Vagina (tissue), 2 donors: Measurements from ENCODE around the gene MTA3. TPM values are rescaled to one million over a fixed set of nuclear protein-coding genes. Genes with fewer than 3 reads are reported as not detected.

Experiments
- DNase-seq, 2 donors: peaks; one replicate each; pipeline ENCODE4 v3.0.0-alpha.2; 2017; ENCODE audit errors: extremely low spot score in 2 of 2
- H3K27ac ChIP-seq: fragments of 200-600 bp; sonication (generic); one replicate; pipeline ENCODE4 v1.5.1; 2019
- H3K27me3 ChIP-seq: fragments of 200-600 bp; sonication (generic); one replicate; pipeline ENCODE4 v1.5.1; 2019
- H3K36me3 ChIP-seq, 2 donors: fragments of 200-600 bp; sonication (generic); one replicate each; pipeline ENCODE4 v1.5.1; 2017 to 2019
- H3K4me1 ChIP-seq: fragments of 200-600 bp; sonication (generic); one replicate; pipeline ENCODE4 v1.5.1; 2019
- H3K4me3 ChIP-seq, 2 donors: fragments of 200-600 bp; sonication (generic); 1 replicate in 1 of 2; 2 replicates in 1 of 2; pipeline ENCODE4 v1.5.1; 2016 to 2019
- H3K9me3 ChIP-seq: fragments of 200-600 bp; sonication (generic); one replicate; pipeline ENCODE4 v1.5.1; 2019
- CTCF ChIP-seq, 3 experiments: fragments of 450-650 bp in 2 of 3; fragments of 200-600 bp in 1 of 3; sonication (generic) in 1 of 3; IDR thresholded peaks; one replicate each; pipeline ENCODE4 v1.5.1; 2017 to 2019; ENCODE audit warnings: antibody characterized with exemption in 3 of 3, mild to moderate bottlenecking in 2 of 3, moderate library complexity in 2 of 3
- POLR2A ChIP-seq, 2 donors: fragments of 450-650 bp; IDR thresholded peaks; one replicate each; pipeline ENCODE4 v1.6.1; 2017; ENCODE audit warnings: antibody characterized with exemption in 2 of 2, mild to moderate bottlenecking in 2 of 2, moderate library complexity in 2 of 2
- POLR2AphosphoS5 ChIP-seq, 2 donors: sonication (generic); formaldehyde crosslinking; IDR thresholded peaks; one replicate each; pipeline ENCODE4 v1.9.0; 2017; ENCODE audit warnings: antibody characterized with exemption in 2 of 2, mild to moderate bottlenecking in 2 of 2, low read depth in 1 of 2; ENCODE audit not compliant: insufficient read depth in 1 of 2
- intact Hi-C: fragments of 100-400 bp; cut with DNase I; formaldehyde crosslinking; loops from one replicate; pipeline ENCODE4 v1.15.1; 2023
- total RNA-seq: library from RNA; depleted of rRNA; stranded (reverse); fragments of >200 nt; gene quantifications from one replicate; pipeline ENCODE4 v1.2.3, GENCODE V29; 2016

MTA3 gene
- total RNA-seq, 1 donor from 2014 or later: 46.7 TPM

GRCh38 chr2:42789751-42790150 is 221.3 kb downstream of the MTA3 start:
- H3K27me3 ChIP-seq: no peaks in the 10 kb centered on the region
- DNase-seq: no peak
- peaks cover 15% of the 10 kb centered on the region for H3K4me1 ChIP-seq
- no peaks in the 10 kb centered on the region for H3K9me3 ChIP-seq
- intact Hi-C loops: no loop called here
- no peaks in the 10 kb centered on the region for H3K36me3 ChIP-seq
- TF ChIP-seq CTCF (IDR thresholded peaks at IDR 0.05): no peak
- TF ChIP-seq POLR2A (IDR thresholded peaks at IDR 0.05): no peak
- TF ChIP-seq POLR2AphosphoS5 (IDR thresholded peaks at IDR 0.05; ENCODE audit: insufficient read depth in 1 of 2, low read depth in 1 of 2): no peak
- H3K27ac ChIP-seq: no peak overlapping the region
- H3K4me3 ChIP-seq: no peak overlapping the region

DNA sequence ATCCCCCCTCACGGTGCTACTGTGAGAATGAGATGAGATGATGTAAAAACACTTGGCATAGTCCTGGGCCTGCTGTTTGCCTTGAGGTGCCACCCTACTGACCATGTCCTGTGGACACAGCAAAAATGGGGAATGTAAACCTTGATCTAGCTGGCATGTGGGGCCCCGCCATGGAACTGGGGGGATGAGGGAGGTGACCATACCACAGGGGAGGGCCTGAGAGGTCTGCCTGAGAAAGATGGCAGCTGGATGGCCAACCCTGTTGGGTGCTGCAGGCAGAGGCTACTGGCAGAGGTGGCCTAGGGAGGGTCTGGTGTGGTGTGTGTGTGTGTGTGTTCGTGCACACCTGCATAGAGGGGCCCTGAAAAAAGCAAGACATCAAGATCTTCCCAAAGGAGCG is 223.2 kb downstream of the MTA3 start:
- TF ChIP-seq CTCF (IDR thresholded peaks at IDR 0.05): no peak
- no peak for TF ChIP-seq POLR2A (IDR thresholded peaks at IDR 0.05)
- TF ChIP-seq POLR2AphosphoS5 (IDR thresholded peaks at IDR 0.05; ENCODE audit: insufficient read depth in 1 of 2, low read depth in 1 of 2): no peak
- H3K4me1 ChIP-seq: peaks cover 15% of the 10 kb centered on the region
- no peak for DNase-seq
- no peaks in the 10 kb centered on the region for H3K27me3 ChIP-seq
- H3K9me3 ChIP-seq: no peaks in the 10 kb centered on the region
- no peaks in the 10 kb centered on the region for H3K36me3 ChIP-seq
- intact Hi-C loops: no loop called here
- peak overlapping the region; percentile 52 to 56 for H3K4me3 ChIP-seq
- peak overlapping the region; percentile 95 for H3K27ac ChIP-seq

DNA sequence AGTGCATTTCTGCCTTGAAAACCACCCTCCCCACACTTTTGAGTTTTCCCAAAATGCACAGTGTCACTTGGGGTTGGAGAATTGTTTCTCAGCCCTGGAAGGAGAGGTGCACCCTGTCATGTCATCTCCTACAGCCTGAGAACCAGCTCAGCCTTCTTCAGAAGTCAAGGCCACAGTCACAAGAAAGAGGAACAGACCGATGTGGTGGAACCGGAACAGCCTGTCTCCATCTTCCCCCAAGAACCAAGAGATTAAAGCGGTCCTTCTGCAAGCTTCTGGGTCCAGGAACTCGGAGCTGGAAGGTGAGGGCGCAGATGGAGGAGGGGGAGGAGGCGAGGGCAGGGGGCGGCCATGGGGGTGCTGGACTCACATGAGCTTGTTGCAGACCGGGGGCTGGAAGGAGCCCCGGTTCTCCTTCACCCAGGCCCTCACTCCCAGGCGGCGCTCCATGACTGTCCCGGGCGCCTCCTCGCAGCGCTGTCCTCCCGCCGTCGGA is 223.7 kb downstream of the MTA3 start:
- peak overlapping the region; percentile 52 to 56 for H3K4me3 ChIP-seq
- no peak for DNase-seq
- H3K36me3 ChIP-seq: no peaks in the 10 kb centered on the region
- peak overlapping the region; percentile 95 for H3K27ac ChIP-seq
- no peak for TF ChIP-seq POLR2A (IDR thresholded peaks at IDR 0.05)
- no peak for TF ChIP-seq CTCF (IDR thresholded peaks at IDR 0.05)
- no peak for TF ChIP-seq POLR2AphosphoS5 (IDR thresholded peaks at IDR 0.05; ENCODE audit: insufficient read depth in 1 of 2, low read depth in 1 of 2)
- peaks cover 15% of the 10 kb centered on the region for H3K4me1 ChIP-seq
- intact Hi-C loops: no loop called here
- H3K27me3 ChIP-seq: no peaks in the 10 kb centered on the region
- no peaks in the 10 kb centered on the region for H3K9me3 ChIP-seq

DNA sequence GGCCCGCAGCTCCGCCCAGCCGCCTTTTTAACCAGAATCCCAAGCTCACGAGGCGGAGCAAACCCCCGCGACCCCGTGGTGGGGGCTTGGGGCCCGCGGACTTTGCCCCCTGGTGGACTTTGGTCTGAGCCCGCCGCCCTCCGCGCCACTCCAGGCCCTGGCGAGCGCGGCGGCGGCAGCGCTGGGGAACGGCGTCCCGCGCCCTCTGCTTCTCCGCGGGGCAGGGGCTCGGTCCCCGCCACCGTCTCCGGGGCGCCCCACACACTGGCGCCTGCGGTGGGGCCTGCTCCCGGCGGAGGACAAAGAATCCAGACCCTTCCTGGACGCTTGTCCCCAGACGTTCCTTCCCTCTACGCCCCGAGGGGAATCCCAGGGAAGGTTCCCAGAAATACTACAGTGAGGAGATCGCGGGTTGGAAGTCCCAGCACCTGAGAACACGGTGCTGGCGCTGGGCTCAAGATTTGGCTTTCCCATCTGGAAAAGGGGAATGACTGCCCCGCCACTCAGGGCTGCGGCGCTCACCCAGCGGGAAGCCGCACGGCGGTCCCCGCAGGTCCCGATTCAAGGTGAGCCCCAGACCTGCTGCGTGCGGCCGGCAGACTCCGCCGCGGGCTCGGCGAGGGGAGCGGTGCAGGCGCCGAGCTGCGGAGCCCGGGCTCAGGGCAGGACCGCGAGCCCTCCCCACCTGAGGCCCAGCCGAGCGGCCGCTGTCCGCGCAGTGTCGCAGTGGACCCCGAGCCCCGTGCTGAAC is 224.3 kb downstream of the MTA3 start, which contains the start of gene HAAO:
Gene HAAO (minus strand): TSS at position 1 of the 751 bp plus-strand sequence. CDS start 47 bp downstream, outside the sequence.
- peaks cover 15% of the 10 kb centered on the region for H3K4me1 ChIP-seq
- no peak for DNase-seq
- peak within 1 kb of the TSS; percentile 95 for H3K27ac ChIP-seq
- H3K4me3 ChIP-seq: peak within 1 kb of the TSS; percentile 52 to 56
- H3K27me3 ChIP-seq: no peaks in the 10 kb centered on the region
- H3K36me3 ChIP-seq: no peaks in the 10 kb centered on the region
- no peaks in the 10 kb centered on the region for H3K9me3 ChIP-seq
- TF ChIP-seq POLR2AphosphoS5 (IDR thresholded peaks at IDR 0.05; ENCODE audit: insufficient read depth in 1 of 2, low read depth in 1 of 2) (peak in 1 of 2 donors; percentile 55), CTCF (IDR thresholded peaks at IDR 0.05) (peak in 1 of 3 experiments; percentile 32), POLR2A (IDR thresholded peaks at IDR 0.05) (peak in 1 of 2 donors; percentile 27)
- intact Hi-C loops: no loop called here
